ENCODE measurements around the gene MYPN. TPM values are rescaled to one million over a fixed set of nuclear protein-coding genes. Genes with fewer than 3 reads are reported as not detected.

The MYPN gene
- total RNA-seq, 1 donor from 2014 or later = 1.0 TPM

- Mint-ChIP-seq H3K9me3 (ENCODE audit: unreplicated experiment) (no peaks in the 10 kb centered on the region), H3K27ac (ENCODE audit: unreplicated experiment) (no peak overlapping the region), H3K4me3 (ENCODE audit: unreplicated experiment) (no peak overlapping the region), H3K4me1 (ENCODE audit: unreplicated experiment) (no peaks in the 10 kb centered on the region), H3K36me3 (ENCODE audit: unreplicated experiment) (no peaks in the 10 kb centered on the region), H3K27me3 (ENCODE audit: unreplicated experiment) (peaks cover 16% of the 10 kb centered on the region)
- no peak for DNase-seq (ENCODE audit: extremely low spot score, unreplicated experiment)
- no peak for TF ChIP-seq CTCF (IDR thresholded peaks at IDR 0.05)
These were observed 142.6 kb downstream of the MYPN start for GRCh38 chr10:68251625-68252495.

GRCh38 chr10:68253346-68253745 lies 144.1 kb downstream of the MYPN start:
- H3K4me1 Mint-ChIP-seq (ENCODE audit: unreplicated experiment) = no peaks in the 10 kb centered on the region
- no peak for DNase-seq (ENCODE audit: extremely low spot score, unreplicated experiment)
- no peak for TF ChIP-seq CTCF (IDR thresholded peaks at IDR 0.05)
- H3K9me3 Mint-ChIP-seq (ENCODE audit: unreplicated experiment) = no peaks in the 10 kb centered on the region
- H3K36me3 Mint-ChIP-seq (ENCODE audit: unreplicated experiment) = no peaks in the 10 kb centered on the region
- H3K4me3 Mint-ChIP-seq (ENCODE audit: unreplicated experiment) = no peak overlapping the region
- H3K27ac Mint-ChIP-seq (ENCODE audit: unreplicated experiment) = no peak overlapping the region
- H3K27me3 Mint-ChIP-seq (ENCODE audit: unreplicated experiment) = peaks cover 26% of the 10 kb centered on the region

- no peak overlapping the region for H3K4me3 Mint-ChIP-seq (ENCODE audit: unreplicated experiment)
These were observed 152.0 kb downstream of the MYPN start for GRCh38 chr10:68261132-68261856.

More at GRCh38 chr10:68261132-68261856, 152.0 kb downstream of the MYPN start:
- no peak overlapping the region for H3K27ac Mint-ChIP-seq (ENCODE audit: unreplicated experiment)
- no peak for TF ChIP-seq CTCF (IDR thresholded peaks at IDR 0.05)
- H3K4me1 Mint-ChIP-seq (ENCODE audit: unreplicated experiment) = no peaks in the 10 kb centered on the region
- no peaks in the 10 kb centered on the region for H3K9me3 Mint-ChIP-seq (ENCODE audit: unreplicated experiment)
- H3K36me3 Mint-ChIP-seq (ENCODE audit: unreplicated experiment) = no peaks in the 10 kb centered on the region
- peaks cover 19% of the 10 kb centered on the region for H3K27me3 Mint-ChIP-seq (ENCODE audit: unreplicated experiment)
- no peak for DNase-seq (ENCODE audit: extremely low spot score, unreplicated experiment)

Other genes with a start within 250 kb of the MYPN start
- gene SIRT1, start 224.8 kb upstream of the MYPN start, total RNA-seq = 23.9 and 25.6 TPM in 2 replicates
- gene HERC4, start 34.2 kb upstream of the MYPN start, total RNA-seq = 57.0 and 59.4 TPM in 2 replicates
- not detected in 2 replicates for gene ATOH7, start 122.6 kb downstream of the MYPN start, total RNA-seq
- 84.7 and 97.2 TPM in 2 replicates for gene HNRNPH3, start 222.6 kb downstream of the MYPN start, total RNA-seq
- 8.6 and 10.1 TPM in 2 replicates for gene PBLD, start 223.4 kb downstream of the MYPN start, total RNA-seq

Measured in osteocyte (in vitro differentiated cells).